SJCRH30 (cell line): ENCODE data around the gene PRRG1. TPM values are rescaled to one million over a fixed set of nuclear protein-coding genes. Genes with fewer than 3 reads are reported as not detected.
A peak's percentile ranks its signal among the peaks of the same experiment; 100 is the strongest.
"Not testable (repeated sequence)": the region's sequence is repeated elsewhere in the genome, so short reads cannot be mapped to it uniquely, and the experiment has no call there.

Experiments
- DNase-seq, 2 experiments: peaks; one replicate each; pipeline ENCODE4 v3.0.0-alpha.2; 2015 to 2020
- H3K27ac ChIP-seq: fragments of 250-450 bp; sonication (Bioruptor Pico); 2 replicates; pipeline ENCODE4 v1.5.1; 2020; ENCODE audit warnings: mild to moderate bottlenecking, moderate library complexity
- H3K27me3 ChIP-seq: fragments of 250-450 bp; sonication (Bioruptor Pico); 2 replicates; pipeline ENCODE4 v1.5.1; 2020; ENCODE audit warnings: mild to moderate bottlenecking, moderate library complexity
- H3K36me3 ChIP-seq: fragments of 250-450 bp; sonication (Bioruptor Pico); 2 replicates; pipeline ENCODE4 v1.5.1; 2020; ENCODE audit warnings: mild to moderate bottlenecking, moderate library complexity
- H3K4me1 ChIP-seq: fragments of 250-450 bp; sonication (Bioruptor Pico); 2 replicates; pipeline ENCODE4 v1.5.1; 2020; ENCODE audit warnings: mild to moderate bottlenecking, moderate library complexity
- H3K4me3 ChIP-seq: fragments of 250-450 bp; sonication (Bioruptor Pico); 2 replicates; pipeline ENCODE4 v1.5.1; 2020; ENCODE audit warnings: mild to moderate bottlenecking, moderate library complexity
- H3K9me3 ChIP-seq: fragments of 250-450 bp; sonication (Bioruptor Pico); replicated peaks from 2 replicates; pipeline ENCODE4 v1.5.1; 2020; ENCODE audit warnings: mild to moderate bottlenecking, moderate library complexity
- total RNA-seq: library from RNA; depleted of rRNA; stranded (reverse); fragments of >200 nt; shearing (Covaris generic); gene quantifications from 2 replicates; pipeline ENCODE4 v1.2.3, GENCODE V29; 2014; rRNA removed

The PRRG1 gene
- total RNA-seq, 1 experiment from 2014 or later = 10.9 TPM

DNA sequence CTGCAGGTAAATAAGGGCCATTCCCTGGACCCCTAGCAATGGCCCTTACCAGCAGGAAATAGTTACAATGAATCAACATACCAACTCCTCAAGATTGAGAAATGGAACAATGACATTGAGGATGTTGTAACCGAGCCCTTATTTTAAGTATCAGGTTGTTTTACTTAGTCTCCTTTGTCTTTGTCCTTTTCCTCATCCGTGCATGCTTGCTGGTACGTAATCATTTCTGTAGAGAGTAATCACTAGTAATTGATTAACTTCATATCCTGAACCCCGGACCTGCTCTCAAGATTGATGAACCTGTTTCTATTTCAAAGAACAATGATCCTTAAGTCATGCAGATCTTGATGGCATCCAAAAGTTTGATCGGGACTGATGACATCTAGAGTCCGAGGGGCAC is 123.7 kb downstream of the PRRG1 start:
- no peak for DNase-seq
- Histone ChIP-seq H3K4me3 (no peak overlapping the region), H3K27me3 (no peaks in the 10 kb centered on the region), H3K36me3 (no peaks in the 10 kb centered on the region), H3K4me1 (no peaks in the 10 kb centered on the region), H3K9me3 (no peaks in the 10 kb centered on the region), H3K27ac (no peak overlapping the region)

DNA sequence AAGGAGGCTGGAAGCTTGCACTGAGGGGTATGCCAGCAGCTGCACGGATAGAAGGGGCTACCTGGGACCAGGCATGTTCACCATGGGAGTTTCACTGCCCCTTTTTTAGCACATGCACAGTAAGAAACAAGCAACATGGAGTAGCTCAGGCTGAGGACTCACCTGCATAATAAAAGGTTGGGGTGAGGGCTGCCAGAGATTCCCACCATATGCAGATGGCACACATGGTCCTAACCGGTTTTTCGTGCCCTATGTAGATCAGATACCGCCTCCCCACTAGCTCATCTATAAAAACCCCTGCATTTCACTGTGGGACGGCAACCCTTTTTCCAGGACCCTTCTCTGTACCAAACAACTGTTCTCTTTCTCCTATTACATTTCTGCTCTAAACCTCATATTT is 125.3 kb downstream of the PRRG1 start:
- Histone ChIP-seq H3K27me3 (no peaks in the 10 kb centered on the region), H3K9me3 (no peaks in the 10 kb centered on the region), H3K36me3 (no peaks in the 10 kb centered on the region)

DNA sequence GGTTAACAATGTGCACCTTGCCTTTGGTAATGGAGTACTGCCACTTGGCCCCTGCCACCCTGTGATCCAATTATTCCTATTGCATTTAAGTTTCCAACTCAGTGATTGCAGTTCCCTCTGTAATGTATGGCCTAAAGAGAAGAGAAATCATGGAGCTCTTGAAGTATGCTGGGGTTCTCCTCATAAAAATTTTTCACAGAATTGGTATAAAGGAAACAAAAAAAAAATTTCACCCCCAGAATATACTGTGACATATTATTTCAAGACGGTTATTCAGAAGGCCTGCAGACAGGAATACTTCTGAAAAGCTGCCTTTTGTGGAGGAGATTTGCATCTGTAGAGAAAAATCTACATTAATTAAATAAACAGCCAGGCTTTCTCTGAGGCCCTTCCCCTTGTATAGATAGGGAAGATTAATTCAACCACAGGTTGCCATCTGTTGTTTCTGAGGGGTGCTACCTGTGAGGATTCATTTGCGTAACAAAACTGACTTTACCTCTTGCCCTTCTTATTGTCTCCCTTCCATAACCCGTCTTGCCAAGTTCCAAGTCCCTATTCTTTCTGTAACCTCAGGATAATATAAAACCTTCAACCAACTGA is 127.5 kb downstream of the PRRG1 start:
- H3K36me3 ChIP-seq = no peaks in the 10 kb centered on the region
- no peaks in the 10 kb centered on the region for H3K4me1 ChIP-seq
- H3K27me3 ChIP-seq = no peaks in the 10 kb centered on the region
- H3K4me3 ChIP-seq = no peak overlapping the region
- no peaks in the 10 kb centered on the region for H3K9me3 ChIP-seq
- no peak overlapping the region for H3K27ac ChIP-seq
- no peak for DNase-seq

More for the DNA sequence above, 125.3 kb downstream of the PRRG1 start:
- H3K27ac ChIP-seq = no peak overlapping the region
- no peaks in the 10 kb centered on the region for H3K4me1 ChIP-seq
- DNase-seq = no peak
- H3K4me3 ChIP-seq = no peak overlapping the region

DNA sequence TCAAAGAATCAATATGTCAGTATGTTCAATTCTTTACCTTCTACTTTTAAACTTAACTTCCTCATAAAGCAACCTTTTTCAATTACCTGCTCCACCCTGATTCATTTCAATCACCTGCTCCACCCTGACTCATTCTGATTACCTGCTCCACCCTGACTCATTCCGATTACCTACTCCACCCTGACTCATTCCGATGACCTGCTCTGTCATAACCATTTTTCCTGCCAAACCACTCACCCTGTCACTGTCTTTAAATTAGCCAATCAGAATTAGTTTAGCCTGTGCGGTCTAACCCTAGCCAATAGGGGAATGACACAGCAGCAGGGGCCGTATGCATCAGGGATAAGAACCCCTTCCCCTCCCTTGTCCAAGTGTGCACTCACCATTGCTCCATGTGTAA is 135.2 kb downstream of the PRRG1 start:
- not testable (repeated sequence) for H3K27ac ChIP-seq, H3K27me3 ChIP-seq, DNase-seq, H3K36me3 ChIP-seq, H3K9me3 ChIP-seq, H3K4me3 ChIP-seq, H3K4me1 ChIP-seq

DNA sequence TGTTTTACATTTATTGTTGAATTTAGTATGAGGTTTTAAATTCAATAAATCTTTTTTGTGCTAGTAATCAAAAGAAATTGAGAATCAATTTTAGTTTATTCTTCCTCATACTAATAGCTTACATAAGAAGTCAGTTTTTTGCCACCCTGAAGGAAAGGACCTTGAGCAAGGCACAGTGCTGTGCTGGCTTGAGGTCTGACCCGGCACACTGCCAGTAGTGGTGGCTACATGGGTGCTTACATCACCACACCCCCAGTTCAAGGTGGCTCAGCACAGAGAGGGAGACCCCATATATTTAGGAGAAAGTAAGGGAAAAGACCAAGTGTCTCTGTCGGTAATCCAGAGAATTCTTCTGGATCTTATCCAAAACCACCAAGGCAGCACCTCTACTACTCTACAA is 136.3 kb downstream of the PRRG1 start:
- Histone ChIP-seq H3K4me3 (no peak overlapping the region), H3K27me3 (no peaks in the 10 kb centered on the region), H3K36me3 (no peaks in the 10 kb centered on the region), H3K4me1 (no peaks in the 10 kb centered on the region), H3K27ac (no peak overlapping the region), H3K9me3 (no peaks in the 10 kb centered on the region)
- DNase-seq = no peak

DNA sequence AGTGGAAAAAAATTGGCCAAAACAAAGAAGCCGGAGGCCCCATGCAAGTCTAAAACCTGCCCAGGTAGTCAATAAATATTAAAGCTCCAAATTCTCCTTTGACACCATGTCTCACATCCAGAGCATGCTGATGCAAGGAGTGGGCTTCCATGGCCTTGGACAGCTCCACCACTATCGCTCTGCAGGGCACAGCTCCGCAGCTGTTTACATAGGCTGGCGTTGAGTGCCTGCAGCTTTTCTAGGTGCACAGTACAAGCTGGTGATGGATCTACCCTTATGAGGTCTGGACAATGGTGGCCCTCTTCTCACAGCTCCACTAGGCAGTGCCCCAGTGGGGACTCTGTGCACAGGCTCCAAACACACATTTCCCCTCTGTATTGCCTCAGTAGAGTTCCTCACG is 138.1 kb downstream of the PRRG1 start:
- no peaks in the 10 kb centered on the region for H3K36me3 ChIP-seq
- no peaks in the 10 kb centered on the region for H3K27me3 ChIP-seq
- no peak overlapping the region for H3K4me3 ChIP-seq
- H3K9me3 ChIP-seq = no peaks in the 10 kb centered on the region
- no peak for DNase-seq
- no peak overlapping the region for H3K27ac ChIP-seq
- H3K4me1 ChIP-seq = no peaks in the 10 kb centered on the region

DNA sequence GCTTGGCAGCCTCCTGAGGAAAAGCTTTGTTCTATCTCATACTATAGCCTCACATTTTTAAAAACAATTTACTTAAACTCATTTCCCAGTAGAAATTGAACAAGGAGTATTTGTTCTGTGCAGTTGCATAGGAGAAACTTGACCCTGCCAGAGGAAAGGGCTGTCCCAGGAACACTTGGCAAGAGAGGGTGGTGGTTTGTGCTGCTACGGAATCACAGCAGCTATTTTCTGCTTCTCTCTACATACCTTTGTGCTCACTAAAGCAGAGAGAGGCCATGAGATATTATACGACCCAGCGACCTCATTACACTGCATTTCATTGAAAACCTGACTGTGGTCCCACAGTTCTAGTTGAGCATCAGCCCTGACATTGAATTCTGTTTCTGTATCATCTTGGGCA is 139.2 kb downstream of the PRRG1 start:
- Histone ChIP-seq H3K36me3 (no peaks in the 10 kb centered on the region), H3K27me3 (no peaks in the 10 kb centered on the region), H3K4me3 (no peak overlapping the region), H3K4me1 (no peaks in the 10 kb centered on the region), H3K27ac (no peak overlapping the region), H3K9me3 (no peaks in the 10 kb centered on the region)
- DNase-seq = no peak

DNA sequence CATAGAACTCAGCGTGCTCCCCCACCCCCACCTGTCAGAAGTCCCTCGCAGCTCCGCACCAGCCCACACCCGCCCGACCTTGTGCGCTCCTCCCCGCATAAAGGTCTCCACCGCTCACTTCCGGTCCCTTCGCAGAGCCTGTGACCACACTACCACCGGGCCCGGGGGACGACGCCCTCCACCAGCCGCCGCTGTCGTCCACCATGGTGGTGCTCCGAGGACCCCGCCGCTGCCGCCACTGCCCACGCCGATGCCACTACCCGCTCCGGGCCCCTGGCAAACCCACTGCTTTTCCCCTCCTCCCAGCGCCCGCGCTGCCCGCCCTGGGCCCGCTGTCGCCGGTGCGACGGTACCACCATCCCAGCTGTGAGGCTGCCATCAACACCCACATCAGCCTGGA is 142.5 kb downstream of the PRRG1 start:
- no peaks in the 10 kb centered on the region for H3K27me3 ChIP-seq
- no peaks in the 10 kb centered on the region for H3K4me1 ChIP-seq
- DNase-seq = no peak
- H3K27ac ChIP-seq = no peak overlapping the region
- H3K9me3 ChIP-seq = no peaks in the 10 kb centered on the region
- no peak overlapping the region for H3K4me3 ChIP-seq
- H3K36me3 ChIP-seq = no peaks in the 10 kb centered on the region

DNA sequence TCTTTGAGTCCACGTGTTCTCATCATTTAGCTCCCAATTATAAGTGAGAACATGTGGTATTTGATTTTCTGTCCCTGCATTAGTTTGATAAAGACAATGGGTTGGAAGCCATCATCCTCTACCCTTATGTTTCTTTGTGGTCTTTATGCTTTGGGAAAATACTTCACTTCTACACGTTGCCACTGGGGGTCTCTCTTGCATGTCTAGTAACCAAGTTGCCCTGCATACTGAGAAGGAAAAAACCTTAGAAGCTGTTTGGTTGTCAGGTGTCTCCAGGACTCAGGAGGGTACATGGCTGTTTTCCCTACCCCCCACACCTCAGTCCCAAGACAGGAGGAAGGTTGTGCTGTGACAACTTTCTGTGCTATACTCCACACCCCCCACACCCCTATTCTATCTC is 146.6 kb downstream of the PRRG1 start:
- H3K9me3 ChIP-seq = not testable (repeated sequence)

DNA sequence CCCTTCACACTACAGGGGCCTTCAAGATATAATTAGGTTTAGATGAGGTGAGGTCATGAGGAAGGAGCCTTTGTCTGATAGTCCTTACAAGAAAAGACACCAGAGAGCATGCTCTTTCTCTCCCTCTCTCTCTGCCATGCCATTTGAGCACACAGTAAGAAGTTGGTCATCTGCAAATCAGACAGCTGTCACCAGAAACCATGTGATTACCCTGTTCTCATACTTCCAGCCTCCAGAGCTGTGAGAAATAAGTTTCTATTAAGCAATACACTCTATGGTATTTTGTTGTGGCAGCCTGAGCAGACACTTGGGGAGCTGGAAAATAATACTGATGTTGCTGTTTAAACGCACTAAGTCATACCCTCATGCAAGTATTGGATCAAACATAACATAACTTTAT is 148.0 kb downstream of the PRRG1 start:
- not testable (repeated sequence) for H3K27me3 ChIP-seq, H3K9me3 ChIP-seq, H3K4me1 ChIP-seq, H3K4me3 ChIP-seq, H3K36me3 ChIP-seq, H3K27ac ChIP-seq, DNase-seq

More for the DNA sequence above, 146.6 kb downstream of the PRRG1 start:
- H3K4me1 ChIP-seq, H3K4me3 ChIP-seq, H3K36me3 ChIP-seq, H3K27me3 ChIP-seq, H3K27ac ChIP-seq: not testable (repeated sequence)
- DNase-seq = peak in 1 of 2 experiments; percentile 1

DNA sequence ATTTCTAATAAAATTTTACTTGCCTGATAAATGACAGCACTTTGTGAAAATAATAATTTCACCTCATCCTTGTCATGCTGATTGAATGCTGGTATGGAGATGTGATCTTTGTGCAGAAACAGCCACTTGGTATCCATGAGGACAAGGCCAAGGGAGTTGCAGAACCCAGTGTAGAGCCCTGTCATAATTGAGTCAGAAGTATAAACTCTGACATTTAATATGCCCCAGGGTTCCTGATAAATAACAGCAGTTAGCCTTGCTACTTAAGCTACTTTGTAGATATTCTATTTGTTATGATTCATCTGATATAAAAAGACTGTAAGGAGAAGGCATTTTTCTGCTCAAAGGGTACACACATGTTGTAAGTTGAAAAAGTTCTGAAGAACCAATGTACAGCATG is 149.2 kb downstream of the PRRG1 start:
- H3K9me3 ChIP-seq, H3K27me3 ChIP-seq, DNase-seq, H3K36me3 ChIP-seq, H3K27ac ChIP-seq, H3K4me1 ChIP-seq, H3K4me3 ChIP-seq: not testable (repeated sequence)

DNA sequence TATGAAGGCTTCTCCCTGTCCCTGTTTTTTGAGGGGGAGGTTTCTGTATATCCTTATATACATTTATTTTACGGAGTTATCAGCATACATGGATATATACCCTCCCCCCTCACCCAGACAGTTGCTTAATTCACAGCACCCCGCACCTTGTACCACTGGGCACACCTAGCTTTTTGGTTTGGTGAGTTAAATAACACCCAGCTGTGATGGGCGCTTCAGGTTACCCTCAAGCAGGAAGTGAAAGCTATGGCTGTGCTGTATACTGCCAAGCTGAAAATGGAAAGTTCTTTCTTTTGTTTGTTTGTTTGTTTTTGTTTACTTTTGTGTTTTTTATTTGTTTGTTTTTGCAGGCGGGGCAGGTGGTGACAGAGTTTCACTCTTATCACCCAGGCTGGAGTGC is 150.5 kb downstream of the PRRG1 start:
- H3K4me3 ChIP-seq, H3K36me3 ChIP-seq, H3K27me3 ChIP-seq, H3K27ac ChIP-seq, DNase-seq, H3K4me1 ChIP-seq, H3K9me3 ChIP-seq: not testable (repeated sequence)

DNA sequence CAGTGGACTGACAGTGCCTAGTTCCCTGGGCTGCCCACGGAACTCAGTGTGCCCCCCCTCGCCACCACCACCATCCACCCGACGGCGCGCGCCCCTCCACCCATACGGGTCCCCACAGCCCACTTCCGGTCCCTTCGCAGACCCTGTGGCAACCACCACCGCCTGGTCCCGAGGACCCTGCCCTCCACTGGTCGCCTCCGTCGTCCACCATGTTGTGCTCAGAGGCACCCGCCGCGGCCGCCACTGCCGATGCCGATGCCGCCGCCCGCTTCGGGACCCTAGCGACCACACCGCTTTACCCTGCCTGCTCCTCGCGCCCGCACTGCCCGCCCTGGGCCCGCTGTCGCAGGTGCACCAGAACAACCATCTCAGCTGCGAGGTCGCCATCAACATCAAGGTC is 155.8 kb downstream of the PRRG1 start:
- DNase-seq = no peak
- no peak overlapping the region for H3K4me3 ChIP-seq
- no peaks in the 10 kb centered on the region for H3K27me3 ChIP-seq
- H3K36me3 ChIP-seq = no peaks in the 10 kb centered on the region
- no peaks in the 10 kb centered on the region for H3K9me3 ChIP-seq
- no peaks in the 10 kb centered on the region for H3K4me1 ChIP-seq
- H3K27ac ChIP-seq = no peak overlapping the region

Other genes with a start within 250 kb of the PRRG1 start
- gene LANCL3, start 222.3 kb downstream of the PRRG1 start, total RNA-seq = not detected in 2 replicates